ENCODE data around the gene PPP2R5C. TPM values are rescaled to one million over a fixed set of nuclear protein-coding genes. Genes with fewer than 3 reads are reported as not detected.

PPP2R5C gene
- total RNA-seq, 1 donor from 2014 or later: 55.3 TPM

DNA sequence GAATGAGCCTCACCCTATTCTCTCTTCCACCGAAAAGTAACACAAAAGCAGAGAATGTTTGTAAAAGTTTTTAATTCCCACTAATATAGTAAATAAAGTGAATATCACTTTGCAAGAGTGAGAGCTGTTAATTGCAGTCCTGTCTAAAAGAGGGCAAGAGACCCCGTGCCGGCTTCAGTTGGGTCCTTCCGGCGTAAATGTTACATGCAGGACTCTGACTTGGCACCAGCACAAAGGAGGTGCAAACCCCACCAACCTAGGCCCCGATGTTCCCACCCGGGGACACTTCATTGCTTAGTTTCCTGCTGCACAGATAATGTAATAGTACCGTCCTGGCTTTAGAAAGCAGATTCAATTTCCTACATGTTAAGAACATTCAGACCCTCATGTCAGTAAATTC lies 136.9 kb downstream of the PPP2R5C start:
- Histone ChIP-seq H3K27ac (ENCODE audit: low read depth, low read length) (no peak overlapping the region), H3K4me1 (ENCODE audit: control insufficient read depth in 3 of 3, insufficient read depth in 3 of 3, low read length in 3 of 3) (peaks cover 9 to 13% (median 11%) of the 10 kb centered on the region in 3 donors), H3K27me3 (ENCODE audit: control insufficient read depth in 3 of 3, insufficient read depth in 3 of 3, low read length in 3 of 3) (no peaks in the 10 kb centered on the region), H3K9me3 (ENCODE audit: control insufficient read depth in 3 of 3, low read length in 3 of 3) (no peaks in the 10 kb centered on the region), H3K36me3 (ENCODE audit: control insufficient read depth in 3 of 3, insufficient read depth in 3 of 3, low read length in 3 of 3) (peaks cover 41 to 75% (median 70%) of the 10 kb centered on the region in 3 donors), H3K4me3 (ENCODE audit: low read length in 3 of 3) (no peak overlapping the region), H3K9ac (ENCODE audit: low read depth in 1 of 3, low read length in 3 of 3) (no peak overlapping the region)

DNA sequence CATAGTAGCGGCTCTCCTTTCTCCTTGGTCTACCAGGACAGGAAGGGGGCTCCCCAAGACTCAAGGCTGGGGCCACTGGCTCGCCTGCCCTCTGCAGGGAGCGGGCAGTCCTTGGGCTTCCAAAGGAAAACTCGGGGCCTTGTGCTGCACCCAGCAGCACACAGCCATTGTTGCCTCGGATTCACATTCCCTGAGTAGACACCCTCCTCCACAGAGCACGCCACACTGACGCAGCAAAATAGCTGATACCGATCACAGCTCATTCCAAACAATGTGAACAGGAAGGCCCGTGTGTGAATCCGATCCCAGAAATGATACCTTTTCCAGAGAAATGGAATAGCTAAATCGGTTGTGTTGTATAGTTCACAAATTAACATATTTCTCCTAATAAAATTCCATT lies 137.8 kb downstream of the PPP2R5C start:
- Histone ChIP-seq H3K27me3 (ENCODE audit: control insufficient read depth in 3 of 3, insufficient read depth in 3 of 3, low read length in 3 of 3) (no peaks in the 10 kb centered on the region), H3K9me3 (ENCODE audit: control insufficient read depth in 3 of 3, low read length in 3 of 3) (no peaks in the 10 kb centered on the region), H3K36me3 (ENCODE audit: control insufficient read depth in 3 of 3, insufficient read depth in 3 of 3, low read length in 3 of 3) (peaks cover 39 to 70% (median 69%) of the 10 kb centered on the region in 3 donors)

DNA sequence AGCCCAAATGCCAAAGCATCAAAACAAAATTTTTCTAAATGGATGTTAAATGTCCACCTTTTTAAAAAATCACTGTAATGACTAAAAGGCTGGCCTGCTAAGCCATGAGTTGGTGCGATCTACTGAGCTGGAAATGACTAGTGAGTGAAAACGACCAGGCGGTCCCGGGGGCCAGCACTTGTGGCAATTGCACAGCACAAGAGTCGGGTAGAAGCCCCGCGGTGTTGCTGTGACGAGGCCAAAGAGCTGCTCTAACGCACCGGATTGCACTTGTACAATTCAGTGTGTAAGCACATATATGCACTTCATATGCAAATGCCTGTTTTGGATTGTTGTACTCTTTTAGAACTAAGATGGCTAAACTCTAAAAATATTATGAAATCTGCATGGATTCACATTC lies 138.7 kb downstream of the PPP2R5C start:
- no peaks in the 10 kb centered on the region for H3K27me3 ChIP-seq (ENCODE audit: control insufficient read depth in 3 of 3, insufficient read depth in 3 of 3, low read length in 3 of 3)
- no peak overlapping the region for H3K9ac ChIP-seq (ENCODE audit: low read depth in 1 of 3, low read length in 3 of 3)
- no peak overlapping the region for H3K27ac ChIP-seq (ENCODE audit: low read depth, low read length)
- no peaks in the 10 kb centered on the region for H3K9me3 ChIP-seq (ENCODE audit: control insufficient read depth in 3 of 3, low read length in 3 of 3)
- peaks cover 9 to 16% (median 12%) of the 10 kb centered on the region in 3 donors for H3K4me1 ChIP-seq (ENCODE audit: control insufficient read depth in 3 of 3, insufficient read depth in 3 of 3, low read length in 3 of 3)
- H3K36me3 ChIP-seq (ENCODE audit: control insufficient read depth in 3 of 3, insufficient read depth in 3 of 3, low read length in 3 of 3): peaks cover 43 to 69% (median 68%) of the 10 kb centered on the region in 3 donors
- H3K4me3 ChIP-seq (ENCODE audit: low read length in 3 of 3): no peak overlapping the region

More for the DNA sequence above, 137.8 kb downstream of the PPP2R5C start:
- Histone ChIP-seq H3K27ac (ENCODE audit: low read depth, low read length) (no peak overlapping the region), H3K4me3 (ENCODE audit: low read length in 3 of 3) (no peak overlapping the region), H3K4me1 (ENCODE audit: control insufficient read depth in 3 of 3, insufficient read depth in 3 of 3, low read length in 3 of 3) (peaks cover 9 to 16% (median 12%) of the 10 kb centered on the region in 3 donors), H3K9ac (ENCODE audit: low read depth in 1 of 3, low read length in 3 of 3) (no peak overlapping the region)

DNA sequence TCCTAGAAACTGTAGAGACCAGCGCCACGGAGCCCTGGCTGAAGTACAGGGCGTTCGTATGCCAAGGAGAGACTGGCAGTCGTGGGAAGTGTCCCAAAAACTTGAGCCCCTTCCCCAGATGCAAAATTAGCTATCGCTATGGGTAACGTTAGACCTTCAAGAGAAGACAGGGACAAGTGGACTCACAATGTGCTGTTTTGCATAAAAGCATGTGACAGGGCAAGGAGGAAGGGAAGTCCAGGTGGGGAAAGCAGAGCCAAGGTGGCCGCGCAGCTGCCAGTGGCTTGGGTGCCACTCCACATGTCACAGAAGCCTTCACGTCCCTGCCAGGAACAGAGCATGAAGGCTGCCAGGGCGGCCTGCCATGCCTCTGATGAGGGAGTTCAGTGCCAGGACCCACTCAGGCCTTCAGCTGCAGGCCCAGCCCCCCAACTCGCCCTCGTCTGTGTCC lies 141.6 kb downstream of the PPP2R5C start:
- peaks cover 57 to 78% (median 68%) of the 10 kb centered on the region in 3 donors for H3K36me3 ChIP-seq (ENCODE audit: control insufficient read depth in 3 of 3, insufficient read depth in 3 of 3, low read length in 3 of 3)
- no peaks in the 10 kb centered on the region for H3K9me3 ChIP-seq (ENCODE audit: control insufficient read depth in 3 of 3, low read length in 3 of 3)
- H3K27ac ChIP-seq (ENCODE audit: low read depth, low read length): peak overlapping the region; percentile 49
- peak overlapping the region in 2 of 3 donors; percentile 5 to 61 for H3K4me3 ChIP-seq (ENCODE audit: low read length in 3 of 3)
- H3K4me1 ChIP-seq (ENCODE audit: control insufficient read depth in 3 of 3, insufficient read depth in 3 of 3, low read length in 3 of 3): peaks cover 9 to 16% (median 12%) of the 10 kb centered on the region in 3 donors
- H3K9ac ChIP-seq (ENCODE audit: low read depth in 1 of 3, low read length in 3 of 3): no peak overlapping the region
- no peaks in the 10 kb centered on the region for H3K27me3 ChIP-seq (ENCODE audit: control insufficient read depth in 3 of 3, insufficient read depth in 3 of 3, low read length in 3 of 3)

DNA sequence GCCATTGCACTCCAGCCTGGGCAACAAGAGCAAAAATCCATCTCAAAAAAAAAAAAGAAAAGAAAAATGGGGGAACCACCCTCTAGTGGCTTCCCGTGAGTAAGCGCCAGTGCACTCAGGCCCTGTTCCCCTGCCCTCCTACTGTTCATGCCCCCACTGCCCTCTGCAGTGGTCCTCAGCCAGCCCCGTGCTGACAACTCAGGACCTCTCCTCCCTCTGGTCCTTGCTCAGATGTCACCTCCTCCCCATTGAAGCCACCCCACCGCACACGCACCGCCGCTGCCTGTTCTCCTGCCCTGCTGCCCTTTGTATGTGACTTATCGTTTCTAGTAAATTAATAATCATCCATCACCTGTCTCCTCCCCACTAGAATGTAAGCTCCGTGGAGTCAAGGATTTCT lies 144.1 kb downstream of the PPP2R5C start:
- Histone ChIP-seq H3K27ac (ENCODE audit: low read depth, low read length) (no peak overlapping the region), H3K4me1 (ENCODE audit: control insufficient read depth in 3 of 3, insufficient read depth in 3 of 3, low read length in 3 of 3) (peaks cover 9 to 16% (median 12%) of the 10 kb centered on the region in 3 donors), H3K4me3 (ENCODE audit: low read length in 3 of 3) (no peak overlapping the region), H3K36me3 (ENCODE audit: control insufficient read depth in 3 of 3, insufficient read depth in 3 of 3, low read length in 3 of 3) (peaks cover 55 to 68% (median 61%) of the 10 kb centered on the region in 3 donors), H3K9ac (ENCODE audit: low read depth in 1 of 3, low read length in 3 of 3) (no peak overlapping the region), H3K9me3 (ENCODE audit: control insufficient read depth in 3 of 3, low read length in 3 of 3) (no peaks in the 10 kb centered on the region), H3K27me3 (ENCODE audit: control insufficient read depth in 3 of 3, insufficient read depth in 3 of 3, low read length in 3 of 3) (no peaks in the 10 kb centered on the region)

DNA sequence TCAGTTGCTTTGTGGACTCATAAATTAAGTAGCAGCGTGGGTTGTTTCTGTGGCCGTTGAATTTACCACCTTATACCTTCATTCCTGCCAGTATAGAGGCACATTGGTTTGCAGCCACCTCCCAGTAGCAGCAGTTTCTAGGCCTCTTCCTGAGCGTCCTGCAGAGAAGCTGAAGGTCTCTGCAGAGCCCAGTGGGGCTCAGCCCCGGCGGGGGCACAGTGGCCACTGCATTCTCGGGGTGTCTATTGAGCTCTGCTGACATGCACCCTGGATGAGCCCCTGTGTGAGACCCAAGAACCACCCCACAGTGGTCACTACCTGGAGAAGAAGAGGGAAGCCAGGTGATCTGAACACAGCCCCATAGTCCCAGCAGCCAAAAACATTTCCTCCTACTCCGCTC lies 145.1 kb downstream of the PPP2R5C start:
- Histone ChIP-seq H3K9me3 (ENCODE audit: control insufficient read depth in 3 of 3, low read length in 3 of 3) (no peaks in the 10 kb centered on the region), H3K27ac (ENCODE audit: low read depth, low read length) (no peak overlapping the region), H3K4me1 (ENCODE audit: control insufficient read depth in 3 of 3, insufficient read depth in 3 of 3, low read length in 3 of 3) (peaks cover 9 to 16% (median 12%) of the 10 kb centered on the region in 3 donors), H3K36me3 (ENCODE audit: control insufficient read depth in 3 of 3, insufficient read depth in 3 of 3, low read length in 3 of 3) (peaks cover 48 to 66% (median 50%) of the 10 kb centered on the region in 3 donors), H3K9ac (ENCODE audit: low read depth in 1 of 3, low read length in 3 of 3) (no peak overlapping the region), H3K4me3 (ENCODE audit: low read length in 3 of 3) (no peak overlapping the region), H3K27me3 (ENCODE audit: control insufficient read depth in 3 of 3, insufficient read depth in 3 of 3, low read length in 3 of 3) (no peaks in the 10 kb centered on the region)

DNA sequence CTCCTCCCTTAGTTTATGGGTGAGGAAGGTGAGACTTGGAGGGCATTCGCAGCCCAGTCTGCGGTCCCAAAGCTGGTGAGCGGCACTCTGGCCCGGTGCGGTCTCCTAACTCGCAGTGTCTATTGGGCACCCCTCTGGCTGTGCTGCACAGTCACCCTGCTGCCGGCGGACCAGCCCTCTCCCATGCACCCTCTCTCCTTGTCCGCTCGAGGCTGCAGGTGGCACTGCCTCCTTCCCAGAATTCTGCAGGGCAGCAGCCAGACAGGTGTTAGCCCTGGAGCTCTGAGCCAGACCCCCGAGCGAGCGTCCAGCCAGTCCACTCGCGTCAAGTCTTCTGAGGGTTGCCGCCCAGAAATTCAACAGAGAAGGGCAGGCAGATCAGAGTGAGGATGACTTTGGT lies 146.1 kb downstream of the PPP2R5C start:
- peaks cover 41 to 59% (median 41%) of the 10 kb centered on the region in 3 donors for H3K36me3 ChIP-seq (ENCODE audit: control insufficient read depth in 3 of 3, insufficient read depth in 3 of 3, low read length in 3 of 3)
- H3K27me3 ChIP-seq (ENCODE audit: control insufficient read depth in 3 of 3, insufficient read depth in 3 of 3, low read length in 3 of 3): no peaks in the 10 kb centered on the region
- no peak overlapping the region for H3K4me3 ChIP-seq (ENCODE audit: low read length in 3 of 3)
- H3K9me3 ChIP-seq (ENCODE audit: control insufficient read depth in 3 of 3, low read length in 3 of 3): no peaks in the 10 kb centered on the region
- peaks cover 5 to 12% (median 8%) of the 10 kb centered on the region in 3 donors for H3K4me1 ChIP-seq (ENCODE audit: control insufficient read depth in 3 of 3, insufficient read depth in 3 of 3, low read length in 3 of 3)
- H3K27ac ChIP-seq (ENCODE audit: low read depth, low read length): no peak overlapping the region
- no peak overlapping the region for H3K9ac ChIP-seq (ENCODE audit: low read depth in 1 of 3, low read length in 3 of 3)

DNA sequence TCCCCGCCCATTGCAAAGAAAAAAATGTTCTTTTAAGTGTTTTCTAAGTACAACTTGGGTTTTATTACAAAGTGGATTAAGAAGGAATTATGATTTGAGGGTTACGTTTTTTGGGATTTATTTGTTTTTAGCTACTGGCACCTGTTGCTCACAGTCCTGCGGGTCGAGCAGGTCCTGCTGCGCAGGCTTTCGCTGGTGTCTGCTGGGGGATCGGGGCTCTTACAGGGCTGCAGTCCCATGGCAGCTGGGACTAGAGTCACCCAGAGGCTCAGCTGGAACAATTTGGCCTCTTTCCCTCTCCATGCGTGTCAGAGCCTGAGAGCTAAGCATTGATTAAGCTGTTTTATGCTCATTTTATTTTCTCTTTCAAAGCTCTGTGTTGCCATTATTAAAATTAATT lies 147.3 kb downstream of the PPP2R5C start:
- peaks cover 42 to 57% (median 42%) of the 10 kb centered on the region in 3 donors for H3K36me3 ChIP-seq (ENCODE audit: control insufficient read depth in 3 of 3, insufficient read depth in 3 of 3, low read length in 3 of 3)
- H3K4me1 ChIP-seq (ENCODE audit: control insufficient read depth in 3 of 3, insufficient read depth in 3 of 3, low read length in 3 of 3): no peaks in the 10 kb centered on the region
- no peaks in the 10 kb centered on the region for H3K9me3 ChIP-seq (ENCODE audit: control insufficient read depth in 3 of 3, low read length in 3 of 3)
- no peak overlapping the region for H3K27ac ChIP-seq (ENCODE audit: low read depth, low read length)
- H3K4me3 ChIP-seq (ENCODE audit: low read length in 3 of 3): no peak overlapping the region
- no peaks in the 10 kb centered on the region for H3K27me3 ChIP-seq (ENCODE audit: control insufficient read depth in 3 of 3, insufficient read depth in 3 of 3, low read length in 3 of 3)
- H3K9ac ChIP-seq (ENCODE audit: low read depth in 1 of 3, low read length in 3 of 3): no peak overlapping the region

DNA sequence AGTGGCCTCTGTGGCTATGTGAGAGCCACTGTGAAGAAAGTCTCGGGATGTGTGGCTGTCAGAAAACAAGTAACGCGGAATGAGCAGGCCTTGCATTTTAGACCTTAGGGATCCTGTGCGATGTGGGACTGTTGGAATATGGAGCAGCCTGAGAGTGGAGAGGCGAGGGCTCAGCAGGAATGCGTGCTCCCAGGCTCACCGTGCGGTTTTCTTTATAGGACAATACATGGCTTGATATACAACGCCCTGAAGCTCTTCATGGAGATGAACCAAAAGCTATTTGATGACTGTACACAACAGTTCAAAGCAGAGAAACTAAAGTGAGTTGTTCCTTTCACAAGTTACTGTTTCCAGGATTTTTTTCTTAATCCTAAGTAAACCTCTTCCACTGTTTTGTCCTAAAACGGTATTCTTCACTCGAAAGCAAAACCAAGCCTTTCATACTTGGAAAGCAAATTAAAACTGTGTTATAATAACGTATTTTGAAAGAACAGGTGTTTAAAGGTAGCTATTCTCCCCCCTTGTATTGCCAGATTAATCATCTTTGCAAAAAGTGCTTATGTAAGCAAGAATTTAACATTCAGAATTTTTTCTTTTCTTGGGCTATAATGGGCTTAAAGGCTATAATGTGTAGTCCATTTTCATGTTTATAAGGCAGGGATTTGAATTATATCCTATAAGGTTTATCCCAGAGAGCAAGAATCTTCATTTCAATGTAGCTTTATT lies 148.0 kb downstream of the PPP2R5C start:
- H3K9me3 ChIP-seq (ENCODE audit: control insufficient read depth in 3 of 3, low read length in 3 of 3): no peaks in the 10 kb centered on the region
- H3K27ac ChIP-seq (ENCODE audit: low read depth, low read length): no peak overlapping the region
- no peak overlapping the region for H3K4me3 ChIP-seq (ENCODE audit: low read length in 3 of 3)
- H3K27me3 ChIP-seq (ENCODE audit: control insufficient read depth in 3 of 3, insufficient read depth in 3 of 3, low read length in 3 of 3): no peaks in the 10 kb centered on the region
- H3K36me3 ChIP-seq (ENCODE audit: control insufficient read depth in 3 of 3, insufficient read depth in 3 of 3, low read length in 3 of 3): peaks cover 44 to 60% (median 46%) of the 10 kb centered on the region in 3 donors
- H3K4me1 ChIP-seq (ENCODE audit: control insufficient read depth in 3 of 3, insufficient read depth in 3 of 3, low read length in 3 of 3): no peaks in the 10 kb centered on the region
- no peak overlapping the region for H3K9ac ChIP-seq (ENCODE audit: low read depth in 1 of 3, low read length in 3 of 3)

DNA sequence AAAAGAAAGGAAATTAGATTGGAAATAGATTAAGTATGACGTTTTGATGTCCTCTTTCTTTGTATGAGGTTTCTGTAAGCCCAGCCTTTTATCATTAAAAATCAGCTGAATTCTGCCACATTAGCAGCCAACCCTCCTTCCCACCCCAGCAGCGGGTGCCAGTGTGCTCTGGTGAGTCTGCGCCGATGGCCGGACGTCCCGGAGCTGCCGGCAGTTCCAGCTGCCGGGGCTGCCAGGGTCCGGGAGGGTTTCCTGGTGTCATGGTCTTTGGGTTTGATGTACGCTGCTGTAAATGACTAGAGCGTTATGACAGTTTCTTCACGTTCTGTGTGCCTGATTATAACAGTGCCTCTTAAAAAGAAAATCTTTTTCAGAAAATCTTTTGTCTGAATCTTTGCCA lies 151.3 kb downstream of the PPP2R5C start:
- H3K9me3 ChIP-seq (ENCODE audit: control insufficient read depth in 3 of 3, low read length in 3 of 3): no peaks in the 10 kb centered on the region
- no peaks in the 10 kb centered on the region for H3K4me1 ChIP-seq (ENCODE audit: control insufficient read depth in 3 of 3, insufficient read depth in 3 of 3, low read length in 3 of 3)
- no peak overlapping the region for H3K27ac ChIP-seq (ENCODE audit: low read depth, low read length)
- no peak overlapping the region for H3K9ac ChIP-seq (ENCODE audit: low read depth in 1 of 3, low read length in 3 of 3)
- no peaks in the 10 kb centered on the region for H3K27me3 ChIP-seq (ENCODE audit: control insufficient read depth in 3 of 3, insufficient read depth in 3 of 3, low read length in 3 of 3)
- H3K36me3 ChIP-seq (ENCODE audit: control insufficient read depth in 3 of 3, insufficient read depth in 3 of 3, low read length in 3 of 3): peaks cover 28 to 48% (median 43%) of the 10 kb centered on the region in 3 donors
- H3K4me3 ChIP-seq (ENCODE audit: low read length in 3 of 3): no peak overlapping the region
